ENCODE data around the gene TMEM220. TPM values are rescaled to one million over a fixed set of nuclear protein-coding genes. Genes with fewer than 3 reads are reported as not detected.

The TMEM220 gene
- total and polyA plus RNA-seq, 9 of the 15 experiments (the other 6 are each of a cell fraction or from before 2014, with no cell fraction given), result not detected

- no TSS peak for BruUV-seq (replicated peaks)
- Histone ChIP-seq H3K36me3 (ENCODE audit: control insufficient read depth, insufficient read depth, low read length) (no peaks in the 10 kb centered on the region), H4K20me1 (replicated peaks; ENCODE audit: control insufficient read depth, insufficient read depth, low read length) (no peaks in the 10 kb centered on the region), H3K9ac (ENCODE audit: insufficient read depth in 1 of 2, low read depth in 2 of 2, low read length in 2 of 2) (no peak overlapping the region), H3K4me2 (ENCODE audit: insufficient read depth, low read length) (no peak overlapping the region), H3K4me3 (no peak overlapping the region), H3K27ac (ENCODE audit: extremely low read depth, low read depth, low read length) (no peak overlapping the region), H3K9me1 (ENCODE audit: control insufficient read depth, insufficient read depth, low read length) (no peaks in the 10 kb centered on the region), H3K4me1 (replicated peaks in 1 of 2; ENCODE audit: control insufficient read depth in 2 of 2, insufficient read depth in 2 of 2, low read length in 2 of 2) (no peaks in the 10 kb centered on the region), H3K9me3 (replicated peaks; ENCODE audit: control insufficient read depth, insufficient read depth, low read depth, low read length) (no peaks in the 10 kb centered on the region), H2AFZ (ENCODE audit: low read depth, low read length) (no peak overlapping the region), H3K79me2 (ENCODE audit: control insufficient read depth, insufficient read depth, low read length) (no peaks in the 10 kb centered on the region), H3K27me3 (ENCODE audit: control insufficient read depth in 2 of 2, insufficient read depth in 2 of 2, low read length in 2 of 2) (peaks cover 0 to 12% of the 10 kb centered on the region in 2 experiments; a peak in 2 of 5 replicates)
- no peak for DNase-seq (ENCODE audit: extremely low read depth in 1 of 4, low spot score in 3 of 4)
- no peak for FAIRE-seq
- ChIA-PET CTCF (ENCODE audit: low intra/inter-chr PET ratio) (interaction anchor here (0.6 to 0.7 kb wide), 2 partner anchors 1098 to 1238 kb away, joined by 3 to 7 read pairs; no protein-coding TSS in a partner anchor), POLR2A (no interaction called here)
- in situ Hi-C loops (cut with MboI) (no loop called here), intact Hi-C loops (cut with micrococcal nuclease) (no loop called here)
- WGBS (ENCODE audit: insufficient coverage, low coverage, missing lambda C conversion rate), result 0% methylated on average over 6 of the region's 8 CpGs
- no peak for ATAC-seq
- no peak for TF ChIP-seq FOXJ2 (tag; IDR thresholded peaks at IDR 0.05)
Observed at GRCh38 chr17:10743316-10744009, 13.6 kb upstream of the TMEM220 start.

- DNase-seq (ENCODE audit: extremely low read depth in 1 of 4, low spot score in 3 of 4) (no peak), ATAC-seq (no peak), FAIRE-seq (no peak)
- 0% methylated on average over 2 of the region's 6 CpGs for WGBS (ENCODE audit: insufficient coverage, low coverage, missing lambda C conversion rate)
- Histone ChIP-seq H3K79me2 (ENCODE audit: control insufficient read depth, insufficient read depth, low read length) (no peaks in the 10 kb centered on the region), H3K4me2 (ENCODE audit: insufficient read depth, low read length) (no peak overlapping the region), H3K9me1 (ENCODE audit: control insufficient read depth, insufficient read depth, low read length) (no peaks in the 10 kb centered on the region), H3K4me1 (replicated peaks in 1 of 2; ENCODE audit: control insufficient read depth in 2 of 2, insufficient read depth in 2 of 2, low read length in 2 of 2) (no peaks in the 10 kb centered on the region), H3K9me3 (replicated peaks; ENCODE audit: control insufficient read depth, insufficient read depth, low read depth, low read length) (no peaks in the 10 kb centered on the region), H3K9ac (ENCODE audit: insufficient read depth in 1 of 2, low read depth in 2 of 2, low read length in 2 of 2) (no peak overlapping the region), H2AFZ (ENCODE audit: low read depth, low read length) (no peak overlapping the region), H3K27me3 (ENCODE audit: control insufficient read depth in 2 of 2, insufficient read depth in 2 of 2, low read length in 2 of 2) (peaks cover 0 to 9% of the 10 kb centered on the region in 2 experiments; a peak in 2 of 5 replicates), H3K27ac (ENCODE audit: extremely low read depth, low read depth, low read length) (no peak overlapping the region), H3K4me3 (no peak overlapping the region), H4K20me1 (replicated peaks; ENCODE audit: control insufficient read depth, insufficient read depth, low read length) (no peaks in the 10 kb centered on the region), H3K36me3 (ENCODE audit: control insufficient read depth, insufficient read depth, low read length) (no peaks in the 10 kb centered on the region)
- no TSS peak for BruUV-seq (replicated peaks)
- in situ Hi-C loops (cut with MboI), result no loop called here
- intact Hi-C loops (cut with micrococcal nuclease), result no loop called here
- CTCF ChIA-PET (ENCODE audit: low intra/inter-chr PET ratio), result no interaction called here
- POLR2A ChIA-PET, result no interaction called here
- no peak for TF ChIP-seq FOXP4 (CRISPR knock-in tag; IDR thresholded peaks at IDR 0.05; ENCODE audit: borderline replicate concordance)
- TF ChIP-seq ZNF280B (CRISPR knock-in tag; IDR thresholded peaks at IDR 0.05), result no peak
- no peak for TF ChIP-seq RAD21 (CRISPR knock-in tag; conservative IDR thresholded peaks at IDR 0.05 in 1 of 2, IDR thresholded peaks at IDR 0.05 in 1 of 2)
- no peak for TF ChIP-seq ZNF224 (CRISPR knock-in tag; IDR thresholded peaks at IDR 0.05)
- TF ChIP-seq ZNF217 (CRISPR knock-in tag; IDR thresholded peaks at IDR 0.05), result no peak
- TF ChIP-seq TEAD4 (IDR thresholded peaks at IDR 0.05; ENCODE audit: low read length), result no peak
- TF ChIP-seq TEAD4 (CRISPR knock-in tag; IDR thresholded peaks at IDR 0.05; ENCODE audit: borderline replicate concordance), result no peak
Observed at GRCh38 chr17:10742431-10742830, 12.6 kb upstream of the TMEM220 start.

Data from K562 (cell line).